Measurements from ENCODE around the gene PIP. TPM values are rescaled to one million over a fixed set of nuclear protein-coding genes. Genes with fewer than 3 reads are reported as not detected.
"Not testable (repeated sequence)": the region's sequence is repeated elsewhere in the genome, so short reads cannot be mapped to it uniquely, and the experiment has no call there.

PIP gene
- total RNA-seq, 1 donor from 2014 or later, result not detected

GRCh38 chr7:143104759-143105158, 27.1 kb upstream of the PIP start:
- no peaks in the 10 kb centered on the region for H3K36me3 Mint-ChIP-seq (ENCODE audit: unreplicated experiment)
- peaks cover 9% of the 10 kb centered on the region for H3K9me3 Mint-ChIP-seq (ENCODE audit: unreplicated experiment)
- no peaks in the 10 kb centered on the region for H3K27me3 Mint-ChIP-seq (ENCODE audit: unreplicated experiment)
- no peak overlapping the region for H3K27ac Mint-ChIP-seq (ENCODE audit: unreplicated experiment)
- H3K4me3 Mint-ChIP-seq (ENCODE audit: unreplicated experiment), result no peak overlapping the region
- no peak for TF ChIP-seq CTCF (IDR thresholded peaks at IDR 0.05)
- H3K4me1 Mint-ChIP-seq (ENCODE audit: unreplicated experiment), result no peaks in the 10 kb centered on the region
- DNase-seq (ENCODE audit: extremely low spot score, unreplicated experiment), result no peak

- not testable (repeated sequence) for H3K4me1 Mint-ChIP-seq (ENCODE audit: unreplicated experiment); H3K27me3 Mint-ChIP-seq (ENCODE audit: unreplicated experiment); H3K36me3 Mint-ChIP-seq (ENCODE audit: unreplicated experiment); DNase-seq (ENCODE audit: extremely low spot score, unreplicated experiment); H3K9me3 Mint-ChIP-seq (ENCODE audit: unreplicated experiment); H3K4me3 Mint-ChIP-seq (ENCODE audit: unreplicated experiment); H3K27ac Mint-ChIP-seq (ENCODE audit: unreplicated experiment)
Measured at GRCh38 chr7:143108019-143108418, 23.9 kb upstream of the PIP start.

- Mint-ChIP-seq H3K9me3 (ENCODE audit: unreplicated experiment) (peaks cover 28% of the 10 kb centered on the region), H3K27ac (ENCODE audit: unreplicated experiment) (no peak overlapping the region), H3K36me3 (ENCODE audit: unreplicated experiment) (no peaks in the 10 kb centered on the region), H3K4me3 (ENCODE audit: unreplicated experiment) (no peak overlapping the region), H3K27me3 (ENCODE audit: unreplicated experiment) (no peaks in the 10 kb centered on the region), H3K4me1 (ENCODE audit: unreplicated experiment) (peaks cover 11% of the 10 kb centered on the region)
- DNase-seq (ENCODE audit: extremely low spot score, unreplicated experiment), result no peak
- TF ChIP-seq CTCF (IDR thresholded peaks at IDR 0.05), result no peak
Measured at GRCh38 chr7:143117395-143117794, 14.5 kb upstream of the PIP start.

GRCh38 chr7:143120691-143121405, 11.0 kb upstream of the PIP start:
- peaks cover 11% of the 10 kb centered on the region for H3K4me1 Mint-ChIP-seq (ENCODE audit: unreplicated experiment)
- TF ChIP-seq CTCF (IDR thresholded peaks at IDR 0.05), result no peak
- H3K4me3 Mint-ChIP-seq (ENCODE audit: unreplicated experiment), result no peak overlapping the region

GRCh38 chr7:143123326-143123725, 8.6 kb upstream of the PIP start:
- H3K27ac Mint-ChIP-seq (ENCODE audit: unreplicated experiment); DNase-seq (ENCODE audit: extremely low spot score, unreplicated experiment); H3K27me3 Mint-ChIP-seq (ENCODE audit: unreplicated experiment); H3K36me3 Mint-ChIP-seq (ENCODE audit: unreplicated experiment); H3K4me3 Mint-ChIP-seq (ENCODE audit: unreplicated experiment): not testable (repeated sequence)
- Mint-ChIP-seq H3K4me1 (ENCODE audit: unreplicated experiment) (peaks cover 14% of the 10 kb centered on the region), H3K9me3 (ENCODE audit: unreplicated experiment) (peaks cover 25% of the 10 kb centered on the region)

More at GRCh38 chr7:143120691-143121405, 11.0 kb upstream of the PIP start:
- Mint-ChIP-seq H3K27me3 (ENCODE audit: unreplicated experiment) (no peaks in the 10 kb centered on the region), H3K9me3 (ENCODE audit: unreplicated experiment) (peaks cover 29% of the 10 kb centered on the region), H3K27ac (ENCODE audit: unreplicated experiment) (peak overlapping the region; percentile 44), H3K36me3 (ENCODE audit: unreplicated experiment) (no peaks in the 10 kb centered on the region)
- no peak for DNase-seq (ENCODE audit: extremely low spot score, unreplicated experiment)

GRCh38 chr7:143126146-143126545, 5.7 kb upstream of the PIP start:
- Mint-ChIP-seq H3K4me3 (ENCODE audit: unreplicated experiment) (no peak overlapping the region), H3K27ac (ENCODE audit: unreplicated experiment) (no peak overlapping the region), H3K4me1 (ENCODE audit: unreplicated experiment) (peaks cover 5% of the 10 kb centered on the region), H3K9me3 (ENCODE audit: unreplicated experiment) (peaks cover 10% of the 10 kb centered on the region), H3K27me3 (ENCODE audit: unreplicated experiment) (peaks cover 5% of the 10 kb centered on the region), H3K36me3 (ENCODE audit: unreplicated experiment) (no peaks in the 10 kb centered on the region)
- TF ChIP-seq CTCF (IDR thresholded peaks at IDR 0.05), result no peak
- DNase-seq (ENCODE audit: extremely low spot score, unreplicated experiment), result no peak
